Measurements from ENCODE around the gene CIB1. TPM values are rescaled to one million over a fixed set of nuclear protein-coding genes. Genes with fewer than 3 reads are reported as not detected.

The CIB1 gene
- total and polyA plus RNA-seq, 2 of the 8 experiments (the other 6 are each of a cell fraction or from before 2014, with no cell fraction given): 26.0 to 63.5 TPM

GRCh38 chr15:90233387-90234095, at the start of gene CIB1 (continued):
- no peak for TF ChIP-seq CBX5 (IDR thresholded peaks at IDR 0.05; ENCODE audit: low read depth, low read length)
- peak; percentile 31 for TF ChIP-seq TAF7 (optimal IDR thresholded peaks at IDR 0.05; ENCODE audit: borderline replicate concordance, low read depth, low read length)
- peak; percentile 78; the same call in 1 of the 2 replicates for TF ChIP-seq CREB1 (IDR thresholded peaks at IDR 0.05)
- no peak for TF ChIP-seq KDM1A (IDR thresholded peaks at IDR 0.05; ENCODE audit: borderline replicate concordance, low read length)
- TF ChIP-seq E2F6 (IDR thresholded peaks at IDR 0.05): peak; percentile 43; the same call in 1 of the 2 replicates
- 0 out of 2 replicates have a peak, but pooled peaks have one; percentile 8 for TF ChIP-seq TAF1 (IDR thresholded peaks at IDR 0.05; ENCODE audit: low read depth, low read length)
- TF ChIP-seq ASH2L (IDR thresholded peaks at IDR 0.05; ENCODE audit: low read length): peak; percentile 84
- no peak for TF ChIP-seq SIX5 (IDR thresholded peaks at IDR 0.05; ENCODE audit: low read depth, low read length)
- TF ChIP-seq PHF8 (conservative IDR thresholded peaks at IDR 0.05; ENCODE audit: low read depth, low read length): peak; percentile 33; the same call in 1 of the 2 replicates
- no peak for TF ChIP-seq GTF2F1 (IDR thresholded peaks at IDR 0.05; ENCODE audit: borderline replicate concordance, low read depth, low read length)
- TF ChIP-seq MAFK (IDR thresholded peaks at IDR 0.05; ENCODE audit: low read depth, low read length): no peak
- TF ChIP-seq CEBPB (IDR thresholded peaks at IDR 0.05; ENCODE audit: low read depth, low read length): no peak
- no peak for TF ChIP-seq KDM5A (IDR thresholded peaks at IDR 0.05; ENCODE audit: low read length)
- no peak for TF ChIP-seq GABPA (IDR thresholded peaks at IDR 0.05; ENCODE audit: borderline replicate concordance, insufficient read depth, low read length)
- TF ChIP-seq RXRA (IDR thresholded peaks at IDR 0.05; ENCODE audit: insufficient read depth, low read depth, low read length): no peak
- TF ChIP-seq KDM4A (IDR thresholded peaks at IDR 0.05; ENCODE audit: low read depth, low read length, severe bottlenecking): peak; percentile 85
- TF ChIP-seq CBX8 (IDR thresholded peaks at IDR 0.05; ENCODE audit: borderline replicate concordance, low read depth, low read length): no peak
- TF ChIP-seq CTCF (IDR thresholded peaks at IDR 0.05; ENCODE audit: control extremely low read depth in 1 of 3, insufficient read depth in 1 of 3, low read depth in 1 of 3, low read length in 3 of 3): no peak
